HEK293T (cell line): Measurements from ENCODE around the gene RPL15.

ENCODE experiments used
- ARNT ChIP-seq: fragments of 450-650 bp; IDR thresholded peaks from 2 replicates; pipeline ENCODE4 v1.6.1; 2017; ENCODE audit warnings: mild to moderate bottlenecking
- BHLHE40 ChIP-seq: fragments of 450-650 bp; IDR thresholded peaks from 2 replicates; pipeline ENCODE4 v1.6.1; 2016; ENCODE audit warnings: mild to moderate bottlenecking, moderate library complexity, borderline replicate concordance
- FOXK2 ChIP-seq: fragments of 450-650 bp; IDR thresholded peaks from 2 replicates; pipeline ENCODE4 v1.6.1; 2016; ENCODE audit warnings: mild to moderate bottlenecking
- FOXM1 ChIP-seq: fragments of 450-650 bp; IDR thresholded peaks from 2 replicates; pipeline ENCODE4 v1.6.1; 2017; ENCODE audit warnings: mild to moderate bottlenecking, borderline replicate concordance
- NFRKB ChIP-seq: fragments of 450-650 bp; IDR thresholded peaks from 2 replicates; pipeline ENCODE4 v1.6.1; 2016; ENCODE audit warnings: mild to moderate bottlenecking, moderate library complexity
- PKNOX1 ChIP-seq: fragments of 450-650 bp; IDR thresholded peaks from 2 replicates; pipeline ENCODE4 v1.6.1; 2016
- SP1 ChIP-seq: fragments of 450-650 bp; IDR thresholded peaks from 2 replicates; pipeline ENCODE4 v1.6.1; 2017
- TARDBP ChIP-seq: fragments of 450-650 bp; IDR thresholded peaks from 2 replicates; pipeline ENCODE4 v1.6.1; 2016

GRCh38 chr3:23895181-23895580 is 21.8 kb upstream of the RPL15 start:
- TF ChIP-seq BHLHE40 (no peak), FOXM1 (no peak), TARDBP (no peak), FOXK2 (no peak), NFRKB (no peak), SP1 (no peak), ARNT (no peak), PKNOX1 (no peak)
